K562 (cell line): Measurements from ENCODE around the gene PLAAT3. TPM values are rescaled to one million over a fixed set of nuclear protein-coding genes. Genes with fewer than 3 reads are reported as not detected.

Experiments used
- AFF1 ChIP-seq, 2 experiments: fragments of 450-650 bp; IDR thresholded peaks; 2 replicates each; pipeline ENCODE4 v1.6.1; 2018; ENCODE audit warnings: mild to moderate bottlenecking in 2 of 2, low read depth in 1 of 2; ENCODE audit not compliant: partially characterized antibody in 2 of 2
- ATF7 ChIP-seq: fragments of 450-650 bp; IDR thresholded peaks from 2 replicates; pipeline ENCODE4 v1.7.1; 2014; ENCODE audit warnings: mild to moderate bottlenecking, moderate library complexity
- CREB3L1 ChIP-seq: fragments of 450-650 bp; IDR thresholded peaks from 2 replicates; pipeline ENCODE4 v1.6.1; 2014; ENCODE audit warnings: low read depth, mild to moderate bottlenecking, moderate library complexity, borderline replicate concordance
- DPF2 ChIP-seq: fragments of 450-650 bp; IDR thresholded peaks from 2 replicates; pipeline ENCODE4 v1.6.1; 2016
- EP300 ChIP-seq: IDR thresholded peaks from 2 replicates; pipeline ENCODE4 v1.6.1; 2012; ENCODE audit warnings: low read length, improper control_type of control experiment
- FOXJ2 ChIP-seq: fragments of 200-800 bp; sonication (Bioruptor generic); IDR thresholded peaks from 2 replicates; pipeline ENCODE4 v1.6.1; 2016; ENCODE audit warnings: missing genetic modification characterization, missing compliant biosample characterization
- FOXM1 ChIP-seq, 2 experiments: fragments of 450-650 bp in 1 of 2; sonication (generic) in 1 of 2; formaldehyde crosslinking in 1 of 2; IDR thresholded peaks; 2 replicates each; pipeline versions ENCODE4 v1.6.1 to v1.9.0; 2017 to 2022; ENCODE audit warnings: low read depth in 2 of 2, mild to moderate bottlenecking in 2 of 2, missing genetic modification reagents in 1 of 2, moderate library complexity in 1 of 2
- GATA2 ChIP-seq: sonication (generic); formaldehyde crosslinking; IDR thresholded peaks from 2 replicates; pipeline ENCODE4 v1.4.0; 2020; ENCODE audit warnings: mild to moderate bottlenecking, missing genetic modification reagents
- KAT7 ChIP-seq: sonication (generic); formaldehyde crosslinking; IDR thresholded peaks from 2 replicates; pipeline ENCODE4 v1.8.0; 2022; ENCODE audit warnings: missing genetic modification reagents, mild to moderate bottlenecking, borderline replicate concordance
- KDM2B ChIP-seq: fragments of 250-450 bp; sonication (Bioruptor Pico); IDR thresholded peaks from 2 replicates; pipeline ENCODE4 v1.8.0; 2021; ENCODE audit warnings: mild to moderate bottlenecking, moderate library complexity
- MBD2 ChIP-seq: sonication (generic); IDR thresholded peaks from 2 replicates; pipeline ENCODE4 v1.6.1; 2016; ENCODE audit warnings: low read depth, borderline replicate concordance
- POLR2AphosphoS2 ChIP-seq: IDR thresholded peaks from 2 replicates; pipeline ENCODE4 v1.6.1; 2012; ENCODE audit warnings: low read length, improper control_type of control experiment
- ZNF134 ChIP-seq: fragments of 250-450 bp; sonication (Bioruptor Pico); conservative IDR thresholded peaks from 2 replicates; pipeline ENCODE4 v1.4.0; 2020
- ZNF239 ChIP-seq: fragments of 250-450 bp; sonication (Bioruptor Pico); IDR thresholded peaks from 2 replicates; pipeline ENCODE4 v1.4.0; 2020; ENCODE audit warnings: mild to moderate bottlenecking
- ZNF639 ChIP-seq, 2 experiments: fragments of 200-800 bp in 1 of 2; sonication (Bioruptor generic) in 1 of 2; sonication (generic) in 1 of 2; formaldehyde crosslinking in 1 of 2; IDR thresholded peaks in 1 of 2; conservative IDR thresholded peaks in 1 of 2; 2 replicates each; pipeline versions ENCODE4 v1.5.0 to v1.6.1; 2016 to 2020; ENCODE audit warnings: missing compliant biosample characterization in 1 of 2, missing genetic modification characterization in 1 of 2, missing genetic modification reagents in 1 of 2
- polyA plus RNA-seq, 8 experiments: library from polyadenylated mRNA; depleted of rRNA in 4 of 8; stranded (reverse) in 5 of 8; unstranded in 3 of 8; fragments of >200 nt; fragmentation: Nextera tagmentation in 2 of 8; fragmentation: Illumina TruSeq in 1 of 8; extraction: Ambion mirVana in 2 of 8; extraction: Trizol in 1 of 8; gene quantifications; 2 replicates each; pipeline versions ENCODE4 v1.2.1 to v1.2.3, GENCODE V29; 2011 to 2014; ENCODE audit warnings: inconsistent platforms in 1 of 8, missing spikeins in 1 of 8
- total RNA-seq, 7 experiments: library from RNA; depleted of rRNA in 6 of 7; stranded (reverse); fragments of >200 nt in 6 of 7; fragmentation: Illumina TruSeq in 2 of 7; extraction: Trizol in 2 of 7; gene quantifications; 2 replicates each; pipeline versions ENCODE4 v1.2.1 to v1.2.3, GENCODE V29; 2011 to 2021; ENCODE audit warnings: low replicate concordance in 1 of 7
- TF ChIP-seq, protein P1 (sequence below): fragments of 450-650 bp; IDR thresholded peaks from 2 replicates; pipeline ENCODE4 v1.6.1; 2016

The PLAAT3 gene
- total and polyA plus RNA-seq, 9 of the 15 experiments (the other 6 are each of a cell fraction or from before 2014, with no cell fraction given): 0.80 to 2.7 (median 1.4) TPM

GRCh38 chr11:63567044-63567840, 47.0 kb downstream of the PLAAT3 start (continued):
- TF ChIP-seq, protein P1, sequence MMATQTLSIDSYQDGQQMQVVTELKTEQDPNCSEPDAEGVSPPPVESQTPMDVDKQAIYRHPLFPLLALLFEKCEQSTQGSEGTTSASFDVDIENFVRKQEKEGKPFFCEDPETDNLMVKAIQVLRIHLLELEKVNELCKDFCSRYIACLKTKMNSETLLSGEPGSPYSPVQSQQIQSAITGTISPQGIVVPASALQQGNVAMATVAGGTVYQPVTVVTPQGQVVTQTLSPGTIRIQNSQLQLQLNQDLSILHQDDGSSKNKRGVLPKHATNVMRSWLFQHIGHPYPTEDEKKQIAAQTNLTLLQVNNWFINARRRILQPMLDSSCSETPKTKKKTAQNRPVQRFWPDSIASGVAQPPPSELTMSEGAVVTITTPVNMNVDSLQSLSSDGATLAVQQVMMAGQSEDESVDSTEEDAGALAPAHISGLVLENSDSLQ: peak; percentile 57
- peak; percentile 79 for TF ChIP-seq ATF7
- no peak for TF ChIP-seq KDM2B (CRISPR knock-in tag)
- peak; percentile 61; the same call in 1 of the 2 replicates for TF ChIP-seq FOXM1 (IDR thresholded peaks at IDR 0.05; ENCODE audit: low read depth)
- TF ChIP-seq FOXM1 (CRISPR knock-in tag; IDR thresholded peaks at IDR 0.05; ENCODE audit: low read depth): no peak
- TF ChIP-seq ZNF639 (CRISPR knock-in tag; conservative IDR thresholded peaks at IDR 0.05 in 1 of 2, IDR thresholded peaks at IDR 0.05 in 1 of 2): peak in 1 of 2 experiments; percentile 76; a peak in 2 of 4 replicates
- no peak for TF ChIP-seq ZNF239 (CRISPR knock-in tag)
- TF ChIP-seq DPF2: peak; percentile 97
- TF ChIP-seq EP300: peak; percentile 90
- no peak for TF ChIP-seq KAT7
- peak; percentile 39; the same call in 1 of the 2 replicates for TF ChIP-seq MBD2
- TF ChIP-seq GATA2: no peak
- TF ChIP-seq FOXJ2 (tag): peak; percentile 100
- TF ChIP-seq POLR2AphosphoS2: no peak
- TF ChIP-seq CREB3L1: no peak
- TF ChIP-seq AFF1 (IDR thresholded peaks at IDR 0.05; ENCODE audit: low read depth in 1 of 2, partially characterized antibody in 2 of 2): peak in 1 of 2 experiments; percentile 71
- TF ChIP-seq ZNF134 (CRISPR knock-in tag): peak; percentile 86
